H9 (cell line): ENCODE measurements around the gene PPP2R5E. TPM values are rescaled to one million over a fixed set of nuclear protein-coding genes. Genes with fewer than 3 reads are reported as not detected.

Source experiments
- DNase-seq: peaks from one replicate; pipeline ENCODE4 v3.0.0-alpha.2; 2017
- H2AFZ ChIP-seq: one replicate; pipeline ENCODE4 v1.6.1; 2013; ENCODE audit warnings: mild to moderate bottlenecking, low read length, control low read depth, moderate library complexity
- H2AK5ac ChIP-seq: 2 replicates; pipeline ENCODE4 v1.6.1; 2013; ENCODE audit warnings: low read length, control low read depth, mixed read lengths; ENCODE audit not compliant: insufficient read length
- H2BK120ac ChIP-seq: one replicate; pipeline ENCODE4 v1.6.1; 2013; ENCODE audit warnings: low read depth, mild to moderate bottlenecking, low read length, control low read depth, inconsistent platforms; ENCODE audit not compliant: poor library complexity, severe bottlenecking
- H2BK12ac ChIP-seq: 2 replicates; pipeline ENCODE4 v1.6.1; 2013; ENCODE audit warnings: low read length, control low read depth, mixed read lengths, low read depth; ENCODE audit not compliant: insufficient read length
- H2BK15ac ChIP-seq: 2 replicates; pipeline ENCODE4 v1.6.1; 2013; ENCODE audit warnings: low read depth, low read length, control low read depth
- H2BK20ac ChIP-seq: one replicate; pipeline ENCODE4 v1.6.1; 2013; ENCODE audit warnings: low read depth, mild to moderate bottlenecking, low read length, control low read depth, inconsistent platforms; ENCODE audit not compliant: poor library complexity, severe bottlenecking
- H2BK5ac ChIP-seq: 2 replicates; pipeline ENCODE4 v1.6.1; 2013; ENCODE audit warnings: low read length, control low read depth, mixed read lengths; ENCODE audit not compliant: insufficient read length
- H3K14ac ChIP-seq: 2 replicates; pipeline ENCODE4 v1.6.1; 2013; ENCODE audit warnings: low read length, control low read depth; ENCODE audit not compliant: insufficient read depth
- H3K18ac ChIP-seq: 2 replicates; pipeline ENCODE4 v1.6.1; 2013; ENCODE audit warnings: low read depth, mild to moderate bottlenecking, mixed read lengths, low read length, control low read depth; ENCODE audit not compliant: insufficient read length
- H3K23ac ChIP-seq: 2 replicates; pipeline ENCODE4 v1.6.1; 2013; ENCODE audit warnings: low read length, control low read depth, mixed read lengths, low read depth; ENCODE audit not compliant: insufficient read length
- H3K23me2 ChIP-seq: 2 replicates; pipeline ENCODE4 v1.6.1; 2013; ENCODE audit warnings: low read depth, mild to moderate bottlenecking, mixed read lengths, low read length, control low read depth; ENCODE audit not compliant: insufficient read length, poor library complexity, severe bottlenecking
- H3K27ac ChIP-seq: 2 replicates; pipeline ENCODE4 v1.5.1; 2013; ENCODE audit warnings: low read length, control low read depth, mixed read lengths, low read depth; ENCODE audit not compliant: insufficient read length
- H3K27me3 ChIP-seq: 2 replicates; pipeline ENCODE4 v1.6.1; 2013; ENCODE audit warnings: low read length, control low read depth, inconsistent platforms; ENCODE audit not compliant: insufficient read depth
- H3K4ac ChIP-seq: 2 replicates; pipeline ENCODE4 v1.6.1; 2013; ENCODE audit warnings: low read depth, mild to moderate bottlenecking, control low read depth, inconsistent platforms, low read length, moderate library complexity
- H3K4me1 ChIP-seq: 2 replicates; pipeline ENCODE4 v1.6.1; 2013; ENCODE audit warnings: low read length, control low read depth, inconsistent platforms; ENCODE audit not compliant: insufficient read depth
- H3K4me2 ChIP-seq: 2 replicates; pipeline ENCODE4 v1.6.1; 2013; ENCODE audit warnings: low read length, control low read depth, mixed read lengths; ENCODE audit not compliant: insufficient read length, insufficient read depth
- H3K56ac ChIP-seq: 2 replicates; pipeline ENCODE4 v1.6.1; 2013; ENCODE audit warnings: low read depth, mild to moderate bottlenecking, mixed read lengths, low read length, control low read depth; ENCODE audit not compliant: insufficient read length
- H3K79me1 ChIP-seq: 2 replicates; pipeline ENCODE4 v1.6.1; 2013; ENCODE audit warnings: low read depth, mild to moderate bottlenecking, moderate library complexity, low read length, control low read depth, inconsistent platforms; ENCODE audit not compliant: insufficient read depth, poor library complexity, severe bottlenecking
- H3K79me2 ChIP-seq: 2 replicates; pipeline ENCODE4 v1.6.1; 2013; ENCODE audit warnings: low read length, control low read depth, inconsistent platforms; ENCODE audit not compliant: insufficient read depth
- H3K9ac ChIP-seq: 2 replicates; pipeline ENCODE4 v1.6.1; 2013; ENCODE audit warnings: low read length, control low read depth, mixed read lengths; ENCODE audit not compliant: insufficient read length; ENCODE audit errors: extremely low read depth
- H3K9me3 ChIP-seq: one replicate; pipeline ENCODE4 v1.6.1; 2013; ENCODE audit warnings: low read depth, low read length, inconsistent platforms; ENCODE audit not compliant: control insufficient read depth
- H3T11ph ChIP-seq: one replicate; pipeline ENCODE4 v1.6.1; 2013; ENCODE audit warnings: mild to moderate bottlenecking, low read length, control low read depth, inconsistent platforms
- H4K20me1 ChIP-seq: one replicate; pipeline ENCODE4 v1.6.1; 2013; ENCODE audit not compliant: control insufficient read depth, insufficient read length, insufficient read depth
- H4K5ac ChIP-seq: 2 replicates; pipeline ENCODE4 v1.6.1; 2013; ENCODE audit warnings: low read depth, mild to moderate bottlenecking, mixed read lengths, low read length, control low read depth; ENCODE audit not compliant: insufficient read length
- H4K8ac ChIP-seq: replicated peaks from 2 replicates; pipeline ENCODE4 v1.6.1; 2013; ENCODE audit warnings: low read length, control low read depth, mixed read lengths, low read depth; ENCODE audit not compliant: insufficient read length
- H4K91ac ChIP-seq: 2 replicates; pipeline ENCODE4 v1.6.1; 2013; ENCODE audit warnings: low read depth, mild to moderate bottlenecking, moderate library complexity, mixed read lengths, low read length, control low read depth; ENCODE audit not compliant: insufficient read length
- H3K27ac Mint-ChIP-seq, 3 experiments: 2 replicates in 2 of 3; 3 replicates in 1 of 3; pipeline ENCODE4 v1.8.0; 2020 to 2021; ENCODE audit warnings: mixed read lengths in 3 of 3, mild to moderate bottlenecking in 1 of 3, moderate library complexity in 1 of 3
- H3K27me3 Mint-ChIP-seq: 2 replicates; pipeline ENCODE4 v1.8.0; 2021; ENCODE audit warnings: low read depth, mild to moderate bottlenecking, moderate library complexity, mixed read lengths
- H3K36me3 Mint-ChIP-seq, 3 experiments: 2 replicates in 2 of 3; 3 replicates in 1 of 3; pipeline ENCODE4 v1.8.0; 2020 to 2021; ENCODE audit warnings: low read depth in 3 of 3, mixed read lengths in 3 of 3; ENCODE audit not compliant: insufficient read depth in 1 of 3
- H3K4me1 Mint-ChIP-seq, 2 experiments: 2 replicates each; pipeline ENCODE4 v1.8.0; 2020; ENCODE audit warnings: mixed read lengths in 2 of 2
- H3K4me3 Mint-ChIP-seq, 2 experiments: 2 replicates in 1 of 2; 3 replicates in 1 of 2; pipeline ENCODE4 v1.8.0; 2020 to 2021; ENCODE audit warnings: mild to moderate bottlenecking in 2 of 2, mixed read lengths in 2 of 2, moderate library complexity in 1 of 2
- H3K9me3 Mint-ChIP-seq, 2 experiments: 2 replicates in 1 of 2; 3 replicates in 1 of 2; pipeline ENCODE4 v1.8.0; 2020; ENCODE audit warnings: mild to moderate bottlenecking in 2 of 2, mixed read lengths in 2 of 2, moderate library complexity in 1 of 2
- CTCF ChIP-seq: fragments of 200-600 bp; sonication (generic); conservative IDR thresholded peaks from 3 replicates; pipeline ENCODE4 v1.8.0; 2021; ENCODE audit warnings: antibody characterized with exemption, mild to moderate bottlenecking
- WGBS: extraction: QIAGEN DNeasy Blood & Tissue Kit; methylation state at CpG from one replicate; pipeline ENCODE4 v1.1.7; 2013; ENCODE audit warnings: missing lambda C conversion rate, low lambda C conversion rate, mixed read lengths; ENCODE audit not compliant: insufficient read length; ENCODE audit errors: extremely low coverage; 5-methylcytosine and 5-hydroxymethylcytosine counted together
- total RNA-seq: library from RNA; stranded (reverse); gene quantifications from 2 replicates; pipeline ENCODE4 v1.2.1, GENCODE V29; 2021

The PPP2R5E gene
- total RNA-seq, 1 experiment from 2014 or later, result 65.8 TPM

GRCh38 chr14:63383776-63384367 lies 159.3 kb downstream of the PPP2R5E start:
- WGBS, result no CpG with 5 or more reads among the region's 4 CpGs
- no peak overlapping the region for H2BK20ac ChIP-seq
- H3K4me2 ChIP-seq, result no peak overlapping the region
- H3K9ac ChIP-seq, result no peak overlapping the region
- Mint-ChIP-seq H3K4me3 (no peak overlapping the region), H3K4me1 (no peaks in the 10 kb centered on the region), H3K27ac (no peak overlapping the region; a peak in 2 of 7 replicates), H3K27me3 (no peaks in the 10 kb centered on the region; the same call in 1 of the 2 replicates), H3K9me3 (no peaks in the 10 kb centered on the region), H3K36me3 (peaks cover 29 to 78% (median 77%) of the 10 kb centered on the region in 3 experiments)
- no peak overlapping the region for H3K27ac ChIP-seq
- no peak overlapping the region for H3K23ac ChIP-seq
- no peak overlapping the region for H2BK15ac ChIP-seq
- no peaks in the 10 kb centered on the region for H3K79me1 ChIP-seq
- H2BK120ac ChIP-seq, result no peak overlapping the region
- no peak overlapping the region for H4K5ac ChIP-seq
- no peaks in the 10 kb centered on the region for H3K79me2 ChIP-seq
- H4K91ac ChIP-seq, result no peak overlapping the region
- no peak overlapping the region for H4K8ac ChIP-seq
- H3K18ac ChIP-seq, result no peak overlapping the region
- H3K56ac ChIP-seq, result no peak overlapping the region
- H3K4me1 ChIP-seq, result no peaks in the 10 kb centered on the region
- no peaks in the 10 kb centered on the region for H3K9me3 ChIP-seq
- H3K23me2 ChIP-seq, result no peaks in the 10 kb centered on the region
- no peak for DNase-seq
- no peak overlapping the region for H2BK5ac ChIP-seq
- no peak overlapping the region for H2AFZ ChIP-seq
- H3K4ac ChIP-seq, result no peak overlapping the region
- H3K27me3 ChIP-seq, result no peaks in the 10 kb centered on the region
- no peaks in the 10 kb centered on the region for H4K20me1 ChIP-seq
- no peak overlapping the region for H3T11ph ChIP-seq
- TF ChIP-seq CTCF, result no peak
- no peak overlapping the region for H3K14ac ChIP-seq
- H2BK12ac ChIP-seq, result no peak overlapping the region
- no peak overlapping the region for H2AK5ac ChIP-seq
